Liver (tissue), 9 donors: ENCODE results near the gene ANG. TPM values are rescaled to one million over a fixed set of nuclear protein-coding genes. Genes with fewer than 3 reads are reported as not detected.
A peak's percentile ranks its signal among the peaks of the same experiment; 100 is the strongest.

Experiments
- DNase-seq: peaks from one replicate; pipeline ENCODE4 v3.0.0-alpha.2; 2017; ENCODE audit warnings: low spot score
- H3K27ac ChIP-seq, 2 donors: one replicate each; pipeline ENCODE4 v1.7.0; 2013; ENCODE audit warnings: inconsistent platforms in 2 of 2, low read length in 2 of 2, control low read depth in 1 of 2, low read depth in 1 of 2, mild to moderate bottlenecking in 1 of 2
- H3K27me3 ChIP-seq, 4 donors: one replicate each; pipeline versions ENCODE4 v1.6.1 to v1.7.0; 2013; ENCODE audit warnings: low read length in 3 of 4, inconsistent platforms in 1 of 4, mild to moderate bottlenecking in 1 of 4, moderate library complexity in 1 of 4; ENCODE audit not compliant: control insufficient read depth in 4 of 4, insufficient read depth in 4 of 4
- H3K36me3 ChIP-seq, 4 donors: one replicate each; pipeline versions ENCODE4 v1.6.1 to v1.7.0; 2013; ENCODE audit warnings: low read length in 3 of 4, mild to moderate bottlenecking in 3 of 4, low read depth in 1 of 4, moderate library complexity in 1 of 4; ENCODE audit not compliant: control insufficient read depth in 4 of 4, insufficient read depth in 3 of 4
- H3K4me1 ChIP-seq, 4 donors: one replicate each; pipeline versions ENCODE4 v1.6.1 to v1.7.0; 2013; ENCODE audit warnings: low read length in 3 of 4, mild to moderate bottlenecking in 3 of 4, moderate library complexity in 1 of 4; ENCODE audit not compliant: control insufficient read depth in 4 of 4, insufficient read depth in 4 of 4
- H3K4me3 ChIP-seq, 3 donors: one replicate each; pipeline versions ENCODE4 v1.6.1 to v1.7.0; 2013; ENCODE audit warnings: low read length in 3 of 3, control low read depth in 1 of 3, low read depth in 1 of 3, mild to moderate bottlenecking in 1 of 3
- H3K9ac ChIP-seq, 2 donors: one replicate each; pipeline ENCODE4 v1.7.0; 2013; ENCODE audit warnings: low read length in 2 of 2, mild to moderate bottlenecking in 2 of 2, moderate library complexity in 2 of 2, control low read depth in 1 of 2, low read depth in 1 of 2
- H3K9me3 ChIP-seq, 4 donors: one replicate each; pipeline versions ENCODE4 v1.6.1 to v1.7.0; 2013; ENCODE audit warnings: low read length in 3 of 4; ENCODE audit not compliant: control insufficient read depth in 4 of 4
- ATF3 ChIP-seq: IDR thresholded peaks from 2 replicates; pipeline ENCODE4 v1.6.1; 2016; ENCODE audit warnings: antibody characterized with exemption
- CTCF ChIP-seq: fragments of 150-350 bp; IDR thresholded peaks from 2 replicates; pipeline ENCODE4 v1.5.1; 2017; ENCODE audit warnings: improper control_type of control experiment, low read depth, low read length; ENCODE audit not compliant: missing input control
- EGR1 ChIP-seq, 2 donors: IDR thresholded peaks; 2 replicates each; pipeline ENCODE4 v1.6.1; 2016 to 2018; ENCODE audit warnings: antibody characterized with exemption in 2 of 2, low read depth in 2 of 2
- FOXA1 ChIP-seq: IDR thresholded peaks from 2 replicates; pipeline ENCODE4 v1.6.1; 2016; ENCODE audit warnings: antibody characterized with exemption
- FOXA2 ChIP-seq: IDR thresholded peaks from 2 replicates; pipeline ENCODE4 v1.6.1; 2016; ENCODE audit warnings: antibody characterized with exemption
- GABPA ChIP-seq, 2 donors: IDR thresholded peaks in 1 of 2; conservative IDR thresholded peaks in 1 of 2; 2 replicates each; pipeline ENCODE4 v1.6.1; 2016; ENCODE audit warnings: antibody characterized with exemption in 2 of 2, mild to moderate bottlenecking in 1 of 2, moderate library complexity in 1 of 2
- HNF4A ChIP-seq, 2 donors: conservative IDR thresholded peaks; 2 replicates each; pipeline ENCODE4 v1.6.1; 2016; ENCODE audit warnings: antibody characterized with exemption in 2 of 2, mild to moderate bottlenecking in 2 of 2
- HNF4G ChIP-seq: IDR thresholded peaks from 2 replicates; pipeline ENCODE4 v1.6.1; 2016; ENCODE audit warnings: antibody characterized with exemption
- JUND ChIP-seq, 2 donors: IDR thresholded peaks; 2 replicates each; pipeline ENCODE4 v1.6.1; 2016; ENCODE audit warnings: antibody characterized with exemption in 2 of 2
- MAX ChIP-seq: IDR thresholded peaks from 2 replicates; pipeline ENCODE4 v1.6.1; 2016; ENCODE audit warnings: antibody characterized with exemption
- NR2F2 ChIP-seq: IDR thresholded peaks from 2 replicates; pipeline ENCODE4 v1.6.1; 2016; ENCODE audit warnings: antibody characterized with exemption
- RAD21 ChIP-seq, 2 donors: IDR thresholded peaks; 2 replicates each; pipeline ENCODE4 v1.6.1; 2016; ENCODE audit warnings: antibody characterized with exemption in 2 of 2, mild to moderate bottlenecking in 2 of 2
- REST ChIP-seq: IDR thresholded peaks from 2 replicates; pipeline ENCODE4 v1.6.1; 2016; ENCODE audit warnings: antibody characterized with exemption, mild to moderate bottlenecking
- RXRA ChIP-seq, 2 donors: IDR thresholded peaks; 2 replicates each; pipeline ENCODE4 v1.6.1; 2017 to 2018; ENCODE audit warnings: antibody characterized with exemption in 2 of 2, mild to moderate bottlenecking in 1 of 2
- SP1 ChIP-seq: IDR thresholded peaks from 2 replicates; pipeline ENCODE4 v1.6.1; 2018; ENCODE audit warnings: antibody characterized with exemption, mild to moderate bottlenecking
- TAF1 ChIP-seq: conservative IDR thresholded peaks from 2 replicates; pipeline ENCODE4 v1.6.1; 2016; ENCODE audit warnings: antibody characterized with exemption, mild to moderate bottlenecking
- YY1 ChIP-seq: IDR thresholded peaks from 2 replicates; pipeline ENCODE4 v1.6.1; 2016; ENCODE audit warnings: antibody characterized with exemption, mild to moderate bottlenecking
- ZBTB33 ChIP-seq: IDR thresholded peaks from 2 replicates; pipeline ENCODE4 v1.6.1; 2016; ENCODE audit warnings: antibody characterized with exemption
- WGBS: extraction: QIAGEN DNeasy Blood & Tissue Kit; methylation state at CpG from one replicate; pipeline ENCODE4 v1.1.7; 2013; 5-methylcytosine and 5-hydroxymethylcytosine counted together
- polyA plus RNA-seq, 2 donors: library from polyadenylated mRNA; stranded (reverse) in 1 of 2; unstranded in 1 of 2; fragments of 200-250 nt in 1 of 2; fragments of >200 nt in 1 of 2; fragmentation: Nextera tagmentation in 1 of 2; extraction: Ambion mirVana in 1 of 2; gene quantifications; one replicate each; pipeline versions ENCODE4 v1.2.1 to v1.2.3, GENCODE V29; 2013 to 2015
- total RNA-seq, 2 donors: library from RNA; depleted of rRNA; stranded (reverse); fragments of >200 nt; gene quantifications; one replicate each; pipeline ENCODE4 v1.2.3, GENCODE V29; 2014
- donor health status: healthy.
- donor health status: healthy.
- donor health status: healthy.
- donor health status: healthy.
- donor health status: healthy.

The ANG gene
- total and polyA plus RNA-seq, 4 donors: 153 to 2,524 (median 1,379) TPM

GRCh38 chr14:20679907-20680306, 8.7 kb upstream of the ANG start:
- Histone ChIP-seq H3K36me3 (no peaks in the 10 kb centered on the region), H3K27ac (no peak overlapping the region), H3K27me3 (no peaks in the 10 kb centered on the region), H3K4me1 (peaks cover 2 to 25% (median 15%) of the 10 kb centered on the region in 4 donors), H3K4me3 (no peak overlapping the region), H3K9me3 (no peaks in the 10 kb centered on the region), H3K9ac (no peak overlapping the region)
- no peak for DNase-seq
- WGBS: 94% methylated on average over 1 of the region's 1 CpG
- TF ChIP-seq CTCF: no peak
- TF ChIP-seq ATF3: no peak
- TF ChIP-seq RXRA (IDR thresholded peaks at IDR 0.05): no peak
- no peak for TF ChIP-seq FOXA1
- no peak for TF ChIP-seq NR2F2
- TF ChIP-seq RAD21 (IDR thresholded peaks at IDR 0.05): no peak
- no peak for TF ChIP-seq HNF4G
- no peak for TF ChIP-seq EGR1 (IDR thresholded peaks at IDR 0.05; ENCODE audit: low read depth in 2 of 2)
- TF ChIP-seq HNF4A (conservative IDR thresholded peaks at IDR 0.05): no peak
- TF ChIP-seq SP1: no peak
- no peak for TF ChIP-seq REST
- TF ChIP-seq ZBTB33: no peak
- TF ChIP-seq YY1: no peak
- no peak for TF ChIP-seq JUND (IDR thresholded peaks at IDR 0.05)
- no peak for TF ChIP-seq MAX
- TF ChIP-seq FOXA2: no peak
- no peak for TF ChIP-seq GABPA (IDR thresholded peaks at IDR 0.05 in 1 of 2, conservative IDR thresholded peaks at IDR 0.05 in 1 of 2)

GRCh38 chr14:20680363-20680762, 8.2 kb upstream of the ANG start:
- H3K4me3 ChIP-seq: no peak overlapping the region
- DNase-seq: no peak
- no peak overlapping the region for H3K9ac ChIP-seq
- WGBS: 77% methylated on average over 8 of the region's 8 CpGs
- H3K4me1 ChIP-seq: peaks cover 2 to 26% (median 16%) of the 10 kb centered on the region in 4 donors
- H3K27ac ChIP-seq: peak overlapping the region in 1 of 2 donors; percentile 95
- no peaks in the 10 kb centered on the region for H3K9me3 ChIP-seq
- no peaks in the 10 kb centered on the region for H3K36me3 ChIP-seq
- no peaks in the 10 kb centered on the region for H3K27me3 ChIP-seq
- TF ChIP-seq SP1 (no peak), RXRA (IDR thresholded peaks at IDR 0.05) (no peak), REST (no peak), TAF1 (no peak), EGR1 (IDR thresholded peaks at IDR 0.05; ENCODE audit: low read depth in 2 of 2) (no peak), NR2F2 (no peak), CTCF (no peak), FOXA1 (no peak), RAD21 (IDR thresholded peaks at IDR 0.05) (no peak)
